Measurements from ENCODE around the gene SHKBP1. TPM values are rescaled to one million over a fixed set of nuclear protein-coding genes. Genes with fewer than 3 reads are reported as not detected.

The SHKBP1 gene
- total and polyA plus RNA-seq, 9 of the 15 experiments (the other 6 are each of a cell fraction or from before 2014, with no cell fraction given), result 1.2 to 58.1 (median 22.3) TPM

DNA sequence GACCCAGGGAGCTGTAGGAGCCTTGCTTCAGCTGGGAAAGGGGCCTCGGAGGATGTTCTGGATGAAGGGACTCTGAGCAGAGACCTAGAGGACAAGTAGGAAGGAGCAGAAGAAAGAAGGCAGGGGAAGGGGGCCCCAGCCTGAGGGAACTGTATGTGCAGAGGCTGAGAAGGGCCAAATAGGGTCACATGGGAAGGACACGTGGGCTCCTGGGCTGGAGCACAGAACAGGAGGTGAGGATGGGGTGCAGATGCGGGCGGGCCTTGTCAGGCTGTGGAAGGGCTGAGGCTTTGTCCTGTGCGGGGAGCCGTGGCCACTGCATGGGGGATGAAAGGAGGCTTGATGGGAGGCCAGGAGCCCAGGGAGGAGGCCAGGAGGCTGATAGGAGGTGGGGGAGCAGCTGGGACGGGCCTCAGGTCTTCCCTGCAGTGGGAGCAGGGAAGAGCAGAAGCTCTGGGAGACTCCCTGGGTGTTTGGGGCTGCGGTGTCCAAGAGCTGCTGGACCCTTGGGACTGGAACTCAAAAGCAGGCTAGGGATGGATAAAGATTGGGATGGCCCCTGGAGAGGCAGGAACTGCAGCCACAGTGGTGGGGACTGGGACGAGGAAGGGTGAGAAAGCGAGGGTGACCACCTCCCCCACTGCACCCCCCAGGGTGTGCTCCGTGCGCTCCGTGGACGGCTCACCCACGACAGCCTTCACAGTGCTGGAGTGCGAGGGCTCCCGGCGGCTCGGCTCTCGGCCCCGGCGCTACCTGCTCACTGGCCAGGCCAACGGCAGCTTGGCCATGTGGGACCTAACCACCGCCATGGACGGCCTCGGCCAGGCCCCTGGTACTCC is 13.1 kb downstream of the SHKBP1 start:
- ChIA-PET CTCF (ENCODE audit: low intra/inter-chr PET ratio) (no interaction called here), POLR2A (interaction anchor here (0.6 kb wide), 1 partner anchor 1255 kb away, joined by 3 read pairs; no protein-coding TSS in a partner anchor)
- ATAC-seq, result no peak
- no peaks in the 10 kb centered on the region for H3K9me1 ChIP-seq (ENCODE audit: control insufficient read depth, insufficient read depth, low read length)
- no peaks in the 10 kb centered on the region for H4K20me1 ChIP-seq (replicated peaks; ENCODE audit: control insufficient read depth, insufficient read depth, low read length)
- peaks cover under 1 to 29% of the 10 kb centered on the region in 2 experiments; a peak in 4 of 5 replicates for H3K4me1 ChIP-seq (replicated peaks in 1 of 2; ENCODE audit: control insufficient read depth in 2 of 2, insufficient read depth in 2 of 2, low read length in 2 of 2)
- no TSS peak for BruUV-seq (replicated peaks)
- no peak overlapping the region for H3K27ac ChIP-seq (ENCODE audit: extremely low read depth, low read depth, low read length)
- TF ChIP-seq RBFOX2 (IDR thresholded peaks at IDR 0.05; ENCODE audit: low read depth, low read length) (peak; percentile 55; the same call in 1 of the 2 replicates), PCBP1 (IDR thresholded peaks at IDR 0.05; ENCODE audit: low read depth, low read length, poor library complexity, severe bottlenecking) (peak; percentile 43), POLR2G (IDR thresholded peaks at IDR 0.05; ENCODE audit: low read depth, low read length) (peak; percentile 30; the same call in 1 of the 2 replicates), NCOR1 (IDR thresholded peaks at IDR 0.05) (no peak)
- no peaks in the 10 kb centered on the region for H3K9me3 ChIP-seq (replicated peaks; ENCODE audit: control insufficient read depth, insufficient read depth, low read depth, low read length)
- H3K36me3 ChIP-seq (ENCODE audit: control insufficient read depth, insufficient read depth, low read length), result peaks cover 6% of the 10 kb centered on the region; the same call in 1 of the 3 replicates
- H3K79me2 ChIP-seq (ENCODE audit: control insufficient read depth, insufficient read depth, low read length), result no peaks in the 10 kb centered on the region
- no peaks in the 10 kb centered on the region for H3K27me3 ChIP-seq (ENCODE audit: control insufficient read depth in 2 of 2, insufficient read depth in 2 of 2, low read length in 2 of 2)
- 78% methylated on average over 11 of the region's 26 CpGs for WGBS (ENCODE audit: insufficient coverage, low coverage, missing lambda C conversion rate)
- FAIRE-seq, result no peak
- H3K9ac ChIP-seq (ENCODE audit: insufficient read depth in 1 of 2, low read depth in 2 of 2, low read length in 2 of 2), result peak overlapping the region in 1 of 2 experiments; percentile 1; a peak in 1 of 4 replicates
- in situ Hi-C loops (cut with MboI), result no loop called here
- H2AFZ ChIP-seq (ENCODE audit: low read depth, low read length), result no peak overlapping the region
- intact Hi-C loops (cut with micrococcal nuclease), result no loop called here
- no peak overlapping the region for H3K4me3 ChIP-seq
- no peak for DNase-seq (ENCODE audit: extremely low read depth in 1 of 4, low spot score in 3 of 4)
- H3K4me2 ChIP-seq (ENCODE audit: insufficient read depth, low read length), result no peak overlapping the region

All from K562 (cell line).